Karpas-422 (cell line): ENCODE data around the gene RRP9. TPM values are rescaled to one million over a fixed set of nuclear protein-coding genes. Genes with fewer than 3 reads are reported as not detected.

Experiments used
- DNase-seq: peaks from one replicate; pipeline ENCODE4 v3.0.0-alpha.2; 2015
- H2AFZ ChIP-seq: fragments of 200-600 bp; sonication (generic); 2 replicates; pipeline ENCODE4 v1.6.1; 2014; ENCODE audit warnings: antibody characterized with exemption, low read length, mixed read lengths
- H3K27ac ChIP-seq: fragments of 200-600 bp; sonication (generic); 2 replicates; pipeline ENCODE4 v1.5.1; 2014; ENCODE audit warnings: mild to moderate bottlenecking, low read length, moderate library complexity
- H3K27me3 ChIP-seq: fragments of 200-600 bp; sonication (generic); 2 replicates; pipeline ENCODE4 v1.6.1; 2014; ENCODE audit warnings: low read length, mixed read lengths
- H3K36me3 ChIP-seq: fragments of 200-600 bp; sonication (generic); 2 replicates; pipeline ENCODE4 v1.6.1; 2014; ENCODE audit warnings: low read length, mixed read lengths; ENCODE audit not compliant: insufficient read depth
- H3K4me1 ChIP-seq: fragments of 200-600 bp; sonication (generic); 2 replicates; pipeline ENCODE4 v1.6.1; 2014; ENCODE audit warnings: mild to moderate bottlenecking, low read length, mixed read lengths
- H3K4me2 ChIP-seq: fragments of 200-600 bp; sonication (generic); 2 replicates; pipeline ENCODE4 v1.6.1; 2014; ENCODE audit warnings: low read length, low read depth, mild to moderate bottlenecking; ENCODE audit not compliant: poor library complexity, severe bottlenecking
- H3K4me3 ChIP-seq: fragments of 200-600 bp; sonication (generic); 2 replicates; pipeline ENCODE4 v1.5.1; 2014; ENCODE audit warnings: mild to moderate bottlenecking, antibody characterized with exemption, low read length, mixed read lengths
- H3K79me2 ChIP-seq: fragments of 200-600 bp; sonication (generic); 2 replicates; pipeline ENCODE4 v1.6.1; 2014; ENCODE audit warnings: mild to moderate bottlenecking, low read length, mixed read lengths
- H3K9ac ChIP-seq: fragments of 200-600 bp; sonication (generic); 2 replicates; pipeline ENCODE4 v1.6.0; 2014; ENCODE audit warnings: low read length
- H3K9me2 ChIP-seq: fragments of 200-600 bp; sonication (generic), shearing (Covaris generic); replicated peaks from 2 replicates; pipeline ENCODE4 v1.6.0; 2014; ENCODE audit warnings: mild to moderate bottlenecking, low read length, moderate library complexity; ENCODE audit not compliant: insufficient read depth
- H3K9me3 ChIP-seq: fragments of 300-700, 200-600 bp; sonication (generic); 2 replicates; pipeline ENCODE4 v1.6.1; 2014; ENCODE audit warnings: low read length, mixed read lengths
- H4K20me1 ChIP-seq: fragments of 200-600 bp; sonication (generic); 2 replicates; pipeline ENCODE4 v1.6.1; 2014; ENCODE audit warnings: mild to moderate bottlenecking, antibody characterized with exemption, low read length, low read depth; ENCODE audit not compliant: insufficient read depth
- total RNA-seq: library from RNA; depleted of rRNA; stranded (reverse); fragments of >200 nt; shearing (Covaris generic); gene quantifications from 2 replicates; pipeline ENCODE4 v1.2.3, GENCODE V29; 2014; ENCODE audit warnings: low replicate concordance

The RRP9 gene
- total RNA-seq, 1 experiment from 2014 or later = 15.1 TPM

DNA sequence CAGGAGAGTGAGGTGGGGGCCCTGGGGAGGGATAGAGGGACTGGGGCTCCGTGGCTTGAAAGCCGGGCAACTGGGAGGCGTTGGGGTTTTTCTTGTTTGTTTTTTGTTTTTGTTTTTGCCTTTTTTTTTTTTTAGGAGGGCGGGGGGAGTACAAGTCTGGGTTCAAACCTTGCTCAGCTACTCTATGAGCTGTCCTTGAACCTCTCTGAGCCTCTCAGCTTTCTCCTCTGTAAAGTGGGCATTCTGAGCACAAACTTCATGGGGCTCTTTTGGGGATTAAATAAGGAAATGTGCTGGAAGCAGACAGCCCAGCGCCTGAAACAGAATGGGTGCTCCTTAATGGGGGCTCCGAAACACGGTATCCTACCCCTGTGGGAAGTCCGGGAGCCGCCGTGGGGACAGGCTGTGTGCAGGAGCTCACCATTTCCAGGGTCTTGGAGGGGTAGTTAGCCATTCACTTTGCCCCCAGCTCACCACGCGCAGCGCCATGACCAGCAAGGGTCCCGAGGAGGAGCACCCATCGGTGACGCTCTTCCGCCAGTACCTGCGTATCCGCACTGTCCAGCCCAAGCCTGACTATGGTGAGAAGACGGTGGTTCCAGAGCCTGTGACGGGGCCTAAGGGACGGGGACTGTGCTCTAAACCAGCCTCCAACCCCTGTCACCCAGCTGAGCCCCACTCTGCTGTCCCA, 42.0 kb upstream of the RRP9 start:
- Histone ChIP-seq H3K79me2 (peaks cover 30% of the 10 kb centered on the region), H3K36me3 (no peaks in the 10 kb centered on the region), H4K20me1 (no peaks in the 10 kb centered on the region), H3K4me2 (peak overlapping the region; percentile 92), H3K4me3 (peak overlapping the region; percentile 83), H3K4me1 (peaks cover 35% of the 10 kb centered on the region), H3K9me2 (no peaks in the 10 kb centered on the region), H3K9ac (peak overlapping the region; percentile 82), H3K27me3 (no peaks in the 10 kb centered on the region), H3K9me3 (no peaks in the 10 kb centered on the region), H3K27ac (peak overlapping the region; percentile 85), H2AFZ (peak overlapping the region; percentile 63; the same call in 1 of the 2 replicates)
- DNase-seq = no peak

DNA sequence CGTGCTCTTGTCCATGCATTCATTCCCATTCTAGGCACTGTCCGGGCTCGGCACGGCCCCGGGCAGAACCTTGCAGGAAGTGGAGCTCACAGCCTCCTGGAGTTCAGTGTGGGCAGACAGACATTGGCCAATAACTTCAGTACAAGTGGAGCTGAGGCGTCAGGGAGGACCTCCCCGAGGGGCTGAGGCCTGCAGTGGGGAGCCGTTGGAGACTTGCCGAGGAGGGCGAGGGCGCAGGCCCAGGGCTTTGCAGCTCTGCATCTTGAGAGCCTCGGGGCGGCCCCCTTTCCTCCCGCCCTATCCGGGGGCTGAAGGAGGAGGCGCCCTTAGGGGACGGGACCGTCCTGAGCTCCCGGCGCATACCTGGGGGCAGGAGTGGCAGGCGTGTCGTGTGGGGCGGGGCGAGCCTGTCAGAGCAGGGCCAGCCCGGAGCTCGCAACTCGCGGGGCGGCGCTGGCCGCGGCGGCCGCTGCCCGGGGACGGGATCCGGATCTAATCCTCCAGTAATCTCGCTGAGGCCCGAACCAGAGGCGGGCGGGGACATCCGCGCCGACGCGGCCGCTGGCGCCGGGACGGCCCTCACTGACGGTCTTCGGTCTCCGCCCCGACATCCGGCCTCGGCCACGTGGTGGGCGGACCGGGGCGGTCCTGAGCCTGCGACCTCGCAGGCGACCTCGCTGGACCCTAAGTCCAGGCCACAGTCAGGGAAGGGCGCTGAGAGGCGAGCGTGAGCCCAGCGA, 41.3 kb upstream of the RRP9 start, which contains the start of gene ACY1:
TSS of gene ACY1 (plus strand) at position 698 of the 740 bp plus-strand sequence. CDS start 530 bp downstream, outside the sequence.
- H2AFZ ChIP-seq = peak within 1 kb of the TSS; percentile 63; the same call in 1 of the 2 replicates
- H3K36me3 ChIP-seq = no peaks in the 10 kb centered on the region
- peaks cover 30% of the 10 kb centered on the region for H3K79me2 ChIP-seq
- no peaks in the 10 kb centered on the region for H3K27me3 ChIP-seq
- no peaks in the 10 kb centered on the region for H3K9me3 ChIP-seq
- peak within 1 kb of the TSS; percentile 92 for H3K4me2 ChIP-seq
- no peaks in the 10 kb centered on the region for H3K9me2 ChIP-seq
- peak within 1 kb of the TSS; percentile 85 for H3K27ac ChIP-seq
- DNase-seq = peak; percentile 93
- H3K9ac ChIP-seq = peak within 1 kb of the TSS; percentile 82
- peak within 1 kb of the TSS; percentile 83 for H3K4me3 ChIP-seq
- peaks cover 35% of the 10 kb centered on the region for H3K4me1 ChIP-seq
- H4K20me1 ChIP-seq = no peaks in the 10 kb centered on the region

DNA sequence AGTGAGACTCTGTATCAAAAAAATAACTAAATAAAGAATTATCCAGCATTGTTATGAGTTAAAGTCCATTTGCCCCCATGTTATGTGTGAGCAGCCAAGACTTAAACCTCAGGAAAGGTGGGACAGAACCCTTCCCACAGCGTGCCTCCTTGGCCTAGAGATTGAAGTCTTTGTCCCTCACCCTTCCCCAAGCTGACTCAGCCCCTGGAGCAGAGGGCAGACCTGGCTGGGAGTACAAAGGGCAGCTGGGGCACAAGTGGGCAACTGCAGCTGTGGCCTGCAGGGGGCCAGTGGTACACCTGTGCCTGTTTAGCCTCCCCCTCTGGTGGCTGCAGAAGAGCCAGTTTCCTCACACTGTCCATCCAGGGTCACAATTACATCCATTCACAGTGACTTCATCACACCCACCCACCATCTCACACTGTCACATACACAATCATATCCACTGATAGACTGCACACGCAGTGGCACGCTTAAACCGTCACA, 40.7 kb upstream of the RRP9 start:
- H3K27ac ChIP-seq = peak overlapping the region; percentile 85

DNA sequence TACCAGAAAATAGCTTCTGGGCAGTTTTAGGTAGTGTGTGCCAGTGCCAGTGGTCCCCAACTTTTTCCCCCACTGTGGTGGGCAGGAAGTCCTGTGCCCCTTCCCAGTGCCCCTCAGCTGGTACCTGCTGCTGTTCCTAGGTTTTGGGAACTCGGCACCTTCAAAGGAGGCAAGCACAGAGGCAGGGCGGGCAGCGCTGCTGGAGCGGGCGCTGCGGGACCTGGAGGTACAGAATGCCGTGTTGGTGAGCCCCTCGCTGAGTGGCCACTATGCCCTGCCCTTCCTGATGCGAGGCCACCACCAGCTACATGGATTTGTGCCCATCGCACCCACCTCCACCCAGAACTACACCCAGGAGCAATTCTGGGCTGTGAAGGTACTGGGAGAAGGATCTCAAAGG, 38.5 kb upstream of the RRP9 start:
- Histone ChIP-seq H3K4me3 (no peak overlapping the region), H2AFZ (no peak overlapping the region), H3K79me2 (peaks cover 44% of the 10 kb centered on the region), H3K27ac (no peak overlapping the region), H3K4me2 (no peak overlapping the region), H3K27me3 (no peaks in the 10 kb centered on the region), H3K9ac (no peak overlapping the region), H4K20me1 (no peaks in the 10 kb centered on the region), H3K4me1 (peaks cover 47% of the 10 kb centered on the region), H3K9me3 (no peaks in the 10 kb centered on the region), H3K36me3 (no peaks in the 10 kb centered on the region), H3K9me2 (no peaks in the 10 kb centered on the region)
- no peak for DNase-seq

More for the DNA sequence above, 40.7 kb upstream of the RRP9 start:
- peak overlapping the region; percentile 92 for H3K4me2 ChIP-seq
- H3K36me3 ChIP-seq = no peaks in the 10 kb centered on the region
- no peaks in the 10 kb centered on the region for H3K27me3 ChIP-seq
- peak overlapping the region; percentile 82 for H3K9ac ChIP-seq
- peak overlapping the region; percentile 83 for H3K4me3 ChIP-seq
- H3K9me3 ChIP-seq = no peaks in the 10 kb centered on the region
- H2AFZ ChIP-seq = peak overlapping the region; percentile 1; the same call in 1 of the 2 replicates
- H3K9me2 ChIP-seq = no peaks in the 10 kb centered on the region
- peaks cover 35% of the 10 kb centered on the region for H3K4me1 ChIP-seq
- no peaks in the 10 kb centered on the region for H4K20me1 ChIP-seq
- peaks cover 35% of the 10 kb centered on the region for H3K79me2 ChIP-seq
- DNase-seq = peak; percentile 79

DNA sequence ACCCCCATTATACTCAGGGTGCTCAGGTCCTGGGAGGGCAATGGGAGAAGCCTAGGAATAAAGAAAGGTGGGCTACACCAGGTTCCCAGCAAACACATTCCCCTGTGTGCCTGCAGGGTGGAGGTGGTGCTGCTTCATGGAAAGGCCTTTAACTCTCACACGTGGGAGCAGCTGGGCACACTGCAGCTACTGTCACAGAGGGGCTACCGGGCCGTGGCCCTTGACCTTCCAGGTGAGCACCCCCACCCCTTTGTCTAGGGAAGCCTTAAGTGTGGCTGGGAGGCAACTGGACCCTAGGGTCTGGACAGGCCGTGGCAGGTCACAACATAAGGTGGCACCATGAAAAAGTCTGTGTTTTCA, 36.4 kb upstream of the RRP9 start:
- no peak overlapping the region for H3K4me3 ChIP-seq
- no peak overlapping the region for H2AFZ ChIP-seq
- no peak overlapping the region for H3K27ac ChIP-seq
- DNase-seq = no peak
- peaks cover 37% of the 10 kb centered on the region for H3K4me1 ChIP-seq
- no peaks in the 10 kb centered on the region for H3K27me3 ChIP-seq
- no peak overlapping the region for H3K4me2 ChIP-seq
- no peaks in the 10 kb centered on the region for H3K9me2 ChIP-seq
- no peaks in the 10 kb centered on the region for H4K20me1 ChIP-seq
- H3K79me2 ChIP-seq = peaks cover 50% of the 10 kb centered on the region
- no peaks in the 10 kb centered on the region for H3K9me3 ChIP-seq
- H3K9ac ChIP-seq = no peak overlapping the region
- H3K36me3 ChIP-seq = no peaks in the 10 kb centered on the region

DNA sequence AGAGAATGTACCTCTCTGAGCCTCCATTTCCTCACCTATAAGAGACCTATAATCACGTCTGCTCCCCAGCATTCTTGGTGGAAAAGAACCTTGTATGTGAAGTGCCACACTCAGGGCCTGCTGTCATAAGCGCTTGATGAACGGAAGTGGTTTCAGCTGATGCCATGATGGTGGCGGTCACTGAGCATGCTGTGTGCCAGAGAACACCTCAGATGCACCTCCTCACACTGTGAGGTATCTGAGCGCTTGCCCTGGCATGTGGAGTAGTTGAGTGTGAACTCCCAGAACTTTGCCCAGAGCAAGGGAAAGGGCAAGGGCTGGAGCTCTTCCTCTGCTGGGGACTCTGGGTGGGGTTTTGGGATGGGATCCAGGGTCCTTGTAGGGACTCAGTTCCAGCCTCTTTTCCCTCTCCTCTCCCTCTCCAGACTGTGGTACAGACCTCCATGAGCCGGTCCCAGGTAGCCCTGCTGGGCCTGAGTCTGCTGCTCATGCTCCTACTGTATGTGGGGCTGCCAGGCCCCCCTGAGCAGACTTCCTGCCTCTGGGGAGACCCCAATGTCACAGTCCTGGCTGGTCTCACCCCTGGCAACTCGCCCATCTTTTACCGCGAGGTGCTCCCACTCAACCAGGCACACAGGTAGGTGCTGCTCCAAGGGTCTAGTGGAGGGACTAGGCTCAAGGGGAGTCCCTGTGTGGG, 35.9 kb upstream of the RRP9 start:
- H4K20me1 ChIP-seq = no peaks in the 10 kb centered on the region
- peaks cover 34% of the 10 kb centered on the region for H3K4me1 ChIP-seq
- no peak for DNase-seq
- no peak overlapping the region for H2AFZ ChIP-seq
- H3K4me3 ChIP-seq = no peak overlapping the region
- H3K4me2 ChIP-seq = no peak overlapping the region
- peak overlapping the region; percentile 27; the same call in 1 of the 2 replicates for H3K27ac ChIP-seq
- H3K9me2 ChIP-seq = no peaks in the 10 kb centered on the region
- H3K36me3 ChIP-seq = no peaks in the 10 kb centered on the region
- H3K9me3 ChIP-seq = no peaks in the 10 kb centered on the region
- peaks cover 55% of the 10 kb centered on the region for H3K79me2 ChIP-seq
- no peaks in the 10 kb centered on the region for H3K27me3 ChIP-seq
- H3K9ac ChIP-seq = no peak overlapping the region

DNA sequence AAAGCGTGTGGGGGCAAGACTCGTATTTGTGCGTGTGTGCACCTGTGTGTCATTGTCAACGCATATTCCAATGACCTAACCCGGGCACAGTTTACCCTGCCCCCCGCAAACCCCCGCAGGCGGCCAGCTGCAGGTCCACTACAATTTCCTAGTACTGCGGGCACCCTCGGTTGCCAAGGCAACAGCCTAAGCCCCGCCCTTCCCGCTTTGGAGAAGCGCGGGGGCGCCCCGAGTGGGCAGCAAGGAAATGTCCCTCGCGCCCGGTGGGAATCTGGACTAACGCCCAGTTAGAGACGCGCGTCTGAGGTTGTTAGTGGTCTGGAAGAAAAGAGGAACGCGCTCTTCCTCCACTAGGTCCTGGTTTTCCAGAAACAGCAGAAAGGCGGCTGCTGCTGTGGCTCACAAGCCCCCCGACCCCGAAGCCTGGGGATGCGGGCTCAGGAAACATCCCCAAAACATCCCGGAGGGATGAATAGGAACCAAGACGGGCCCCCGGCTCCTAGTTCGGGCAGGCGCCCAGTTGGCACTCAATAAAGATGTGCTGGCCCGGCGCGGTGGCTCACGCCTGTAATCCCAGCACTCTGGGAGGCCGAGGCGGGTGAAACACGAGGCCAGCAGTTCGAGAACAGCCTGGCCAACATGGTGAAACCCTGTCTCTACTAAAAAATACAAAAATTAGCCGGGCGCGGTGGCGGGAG, 34.3 kb upstream of the RRP9 start:
- peak; percentile 76 for DNase-seq
- H3K79me2 ChIP-seq = peaks cover 55% of the 10 kb centered on the region
- H3K9me2 ChIP-seq = no peaks in the 10 kb centered on the region
- no peaks in the 10 kb centered on the region for H3K9me3 ChIP-seq
- H3K9ac ChIP-seq = peak overlapping the region; percentile 99
- H3K4me2 ChIP-seq = peak overlapping the region; percentile 97
- H2AFZ ChIP-seq = peak overlapping the region; percentile 76
- H3K36me3 ChIP-seq = no peaks in the 10 kb centered on the region
- no peaks in the 10 kb centered on the region for H3K27me3 ChIP-seq
- H4K20me1 ChIP-seq = no peaks in the 10 kb centered on the region
- peak overlapping the region; percentile 90 for H3K27ac ChIP-seq
- H3K4me1 ChIP-seq = peaks cover 34% of the 10 kb centered on the region
- H3K4me3 ChIP-seq = peak overlapping the region; percentile 96
